ENCODE results near the gene AARS2.
"Not testable (repeated sequence)": the region's sequence is repeated elsewhere in the genome, so short reads cannot be mapped to it uniquely, and the experiment has no call there.

DNA sequence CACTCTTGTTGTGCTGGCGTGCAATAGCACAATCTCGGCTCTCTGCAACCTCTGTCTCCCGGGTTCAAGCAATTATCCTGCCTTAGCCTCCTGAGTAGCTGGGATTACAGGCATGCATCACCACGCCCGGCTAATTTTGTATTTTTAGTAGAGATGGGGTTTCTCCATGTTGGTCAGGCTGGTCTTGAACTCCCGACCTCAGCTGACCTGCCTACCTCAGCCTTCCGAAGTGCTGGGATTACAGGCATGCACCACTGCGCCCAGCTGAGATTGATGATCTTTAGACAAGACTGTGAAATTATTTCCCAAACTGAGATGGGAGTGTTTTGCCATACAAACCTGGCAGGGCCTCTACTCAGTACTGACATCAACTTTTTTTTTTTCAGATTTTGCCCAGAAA, 1.5 kb upstream of the AARS2 start:
- TF ChIP-seq EZH2 (IDR thresholded peaks at IDR 0.05; ENCODE audit: borderline replicate concordance): not testable (repeated sequence)
- TF ChIP-seq, protein P1, sequence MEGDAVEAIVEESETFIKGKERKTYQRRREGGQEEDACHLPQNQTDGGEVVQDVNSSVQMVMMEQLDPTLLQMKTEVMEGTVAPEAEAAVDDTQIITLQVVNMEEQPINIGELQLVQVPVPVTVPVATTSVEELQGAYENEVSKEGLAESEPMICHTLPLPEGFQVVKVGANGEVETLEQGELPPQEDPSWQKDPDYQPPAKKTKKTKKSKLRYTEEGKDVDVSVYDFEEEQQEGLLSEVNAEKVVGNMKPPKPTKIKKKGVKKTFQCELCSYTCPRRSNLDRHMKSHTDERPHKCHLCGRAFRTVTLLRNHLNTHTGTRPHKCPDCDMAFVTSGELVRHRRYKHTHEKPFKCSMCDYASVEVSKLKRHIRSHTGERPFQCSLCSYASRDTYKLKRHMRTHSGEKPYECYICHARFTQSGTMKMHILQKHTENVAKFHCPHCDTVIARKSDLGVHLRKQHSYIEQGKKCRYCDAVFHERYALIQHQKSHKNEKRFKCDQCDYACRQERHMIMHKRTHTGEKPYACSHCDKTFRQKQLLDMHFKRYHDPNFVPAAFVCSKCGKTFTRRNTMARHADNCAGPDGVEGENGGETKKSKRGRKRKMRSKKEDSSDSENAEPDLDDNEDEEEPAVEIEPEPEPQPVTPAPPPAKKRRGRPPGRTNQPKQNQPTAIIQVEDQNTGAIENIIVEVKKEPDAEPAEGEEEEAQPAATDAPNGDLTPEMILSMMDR (IDR thresholded peaks at IDR 0.05; ENCODE audit: poor library complexity): not testable (repeated sequence)

Measured in hepatocyte (in vitro differentiated cells).